ENCODE results near the gene TRAPPC4.
A peak's percentile ranks its signal among the peaks of the same experiment; 100 is the strongest.

TRAPPC4 gene

GRCh38 chr11:119061256-119061655, 42.7 kb downstream of the TRAPPC4 start:
- DNase-seq (ENCODE audit: low read depth in 4 of 4, low spot score in 1 of 4) = no peak

- DNase-seq (ENCODE audit: low read depth in 4 of 4, low spot score in 1 of 4) = no peak
Measured at GRCh38 chr11:119062779-119063178, 44.2 kb downstream of the TRAPPC4 start.

DNA sequence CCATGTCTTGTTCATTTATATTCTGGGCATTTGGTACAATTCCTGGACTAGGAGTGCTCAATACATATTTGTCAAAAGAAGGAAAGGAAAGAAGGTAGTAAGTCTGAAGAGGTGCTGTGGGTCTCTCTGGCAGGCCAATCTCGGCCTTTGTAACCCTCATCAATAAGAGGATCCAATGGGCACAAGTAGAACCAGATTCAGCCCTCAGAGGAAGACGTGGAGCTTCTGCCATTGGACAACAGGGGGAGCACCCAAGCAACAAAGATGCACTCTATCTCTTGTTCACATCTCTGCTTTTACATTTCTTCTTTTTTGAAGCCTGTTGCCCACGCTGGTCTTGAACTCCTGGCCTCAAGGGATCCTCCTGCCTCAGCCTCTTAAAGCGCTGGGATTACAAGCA, 46.8 kb downstream of the TRAPPC4 start:
- DNase-seq (ENCODE audit: low read depth in 4 of 4, low spot score in 1 of 4) = no peak

DNA sequence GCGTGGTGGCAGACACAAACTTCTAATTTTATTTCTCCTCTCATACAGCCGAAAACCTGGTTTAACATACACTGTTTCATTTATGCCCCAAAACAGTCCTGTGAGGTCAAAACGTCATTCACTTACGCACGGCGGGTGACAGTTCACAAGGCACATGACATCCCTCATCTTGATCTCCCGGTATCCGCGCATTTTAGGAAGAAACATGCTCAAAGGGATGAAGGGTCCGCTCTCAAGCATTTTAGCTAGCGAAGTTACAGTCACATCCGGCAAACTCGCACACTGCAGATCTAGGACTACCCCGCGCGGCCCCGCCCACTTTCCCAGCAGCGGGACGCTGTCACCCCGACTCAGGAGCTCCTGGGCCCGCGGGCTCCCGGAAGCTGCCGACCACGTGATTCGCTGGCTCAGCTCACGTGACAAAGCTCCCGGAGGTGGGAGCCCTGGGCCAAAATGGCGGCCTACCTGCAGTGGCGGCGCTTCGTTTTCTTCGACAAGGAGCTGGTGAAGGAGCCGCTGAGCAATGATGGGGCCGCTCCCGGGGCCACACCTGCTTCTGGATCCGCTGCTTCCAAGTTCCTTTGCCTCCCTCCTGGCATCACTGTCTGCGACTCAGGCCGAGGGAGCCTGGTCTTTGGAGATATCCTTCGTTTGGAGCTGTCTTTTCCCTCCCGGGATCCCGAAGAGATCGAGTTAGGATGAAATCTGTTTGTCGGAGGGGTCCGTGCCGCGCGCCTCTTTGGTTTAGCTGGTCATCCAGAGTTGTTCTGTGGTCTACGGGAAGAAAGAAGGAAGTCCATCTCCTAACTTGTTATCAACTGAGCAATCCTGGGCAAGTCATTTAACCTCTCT, 49.0 kb downstream of the TRAPPC4 start, which contains the start of gene VPS11:
VPS11 (plus strand) TSS at position 448 of the 852 bp plus-strand sequence; CDS start at position 454, 6 bp downstream.
- DNase-seq (ENCODE audit: low read depth in 4 of 4, low spot score in 1 of 4) = peak; percentile 93 to 98 (median 96)
